HG02623 (cell line): ENCODE results near the gene MPC2.
"Not testable (repeated sequence)": the region's sequence is repeated elsewhere in the genome, so short reads cannot be mapped to it uniquely, and the experiment has no call there.

ENCODE experiments used
- ATAC-seq: cut with Tn5 transposase; IDR thresholded peaks from one replicate; pipeline ENCODE4 v1.9.1; 2021; ENCODE audit warnings: moderate library complexity; ENCODE audit not compliant: unreplicated experiment

The MPC2 gene

DNA sequence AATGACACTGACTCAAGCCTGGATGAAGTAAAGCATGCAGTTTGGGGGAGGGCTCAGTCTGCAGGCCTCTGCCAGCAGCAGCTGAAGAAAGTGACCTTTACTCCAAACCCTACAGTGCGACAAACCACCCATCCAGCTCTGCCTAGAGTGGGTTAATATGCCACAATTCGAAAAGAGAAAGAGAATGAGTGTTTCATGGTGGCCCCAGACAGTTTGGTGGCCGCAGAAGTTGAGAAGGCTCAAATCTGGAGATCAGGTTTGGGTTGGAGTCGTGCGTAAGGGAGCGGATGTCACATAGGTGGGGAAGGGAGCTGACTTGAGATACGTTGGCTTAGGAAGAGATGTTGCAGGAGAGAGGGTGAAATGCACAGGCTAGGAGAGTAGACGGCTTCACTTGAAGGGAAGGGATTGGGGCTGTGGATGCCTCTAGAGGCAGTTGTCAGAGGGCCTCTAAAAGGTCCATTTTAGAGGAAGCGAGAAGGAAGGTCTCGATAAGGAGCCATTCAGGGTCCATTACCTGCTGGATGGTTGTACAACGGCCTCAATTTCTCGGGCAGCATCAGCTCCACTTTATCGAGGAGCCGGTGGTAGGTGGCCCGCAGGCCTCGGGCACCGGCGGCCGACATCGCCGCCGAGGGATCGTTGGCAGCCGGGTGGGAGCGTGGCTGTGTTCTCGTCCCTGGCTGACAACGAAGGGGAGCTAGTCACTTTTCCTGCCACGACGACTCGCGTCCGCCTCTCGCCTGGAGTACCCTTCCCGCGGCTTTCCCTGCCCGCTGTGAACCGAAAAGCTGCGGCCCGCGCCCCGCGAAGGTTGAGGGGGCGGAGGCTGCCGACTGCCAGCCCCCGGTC is 1.4 kb downstream of the MPC2 start:
- peak; percentile 2 for ATAC-seq

DNA sequence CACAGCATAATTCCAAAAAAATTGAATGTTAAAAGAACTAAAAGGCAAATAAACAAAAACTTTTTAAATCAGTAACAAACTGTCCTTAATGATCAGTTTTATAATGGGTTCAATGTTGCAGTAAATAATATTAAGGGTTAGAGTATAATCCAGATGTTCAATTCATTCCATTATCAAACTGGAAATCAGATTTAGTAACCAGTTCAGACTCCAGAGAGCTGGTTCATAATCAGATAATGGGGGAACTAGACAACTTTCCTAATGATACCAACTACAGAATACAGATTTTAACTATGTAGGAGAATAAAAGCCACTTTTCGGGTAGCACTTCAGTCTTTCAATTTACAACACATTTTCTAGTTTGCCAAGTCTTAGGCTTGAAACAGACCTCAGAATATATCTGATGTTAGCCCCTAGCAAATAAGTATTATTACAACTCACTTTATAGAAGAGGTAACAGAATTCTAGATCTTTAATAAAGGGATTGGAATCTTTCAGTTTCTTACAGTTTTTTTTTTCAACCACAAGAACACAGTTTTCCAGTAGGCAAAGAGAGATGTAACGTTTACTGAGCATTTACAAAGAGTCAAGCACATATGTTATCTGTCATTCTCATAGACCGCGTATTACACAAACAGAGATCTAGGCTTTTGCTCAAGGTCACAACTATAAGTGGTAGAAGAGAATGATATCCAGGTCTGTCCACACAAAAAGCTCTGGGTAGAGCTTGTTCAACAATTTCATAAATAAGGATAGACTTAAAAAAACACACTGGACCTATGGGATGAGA is 2.3 kb downstream of the MPC2 start:
- ATAC-seq = no peak

DNA sequence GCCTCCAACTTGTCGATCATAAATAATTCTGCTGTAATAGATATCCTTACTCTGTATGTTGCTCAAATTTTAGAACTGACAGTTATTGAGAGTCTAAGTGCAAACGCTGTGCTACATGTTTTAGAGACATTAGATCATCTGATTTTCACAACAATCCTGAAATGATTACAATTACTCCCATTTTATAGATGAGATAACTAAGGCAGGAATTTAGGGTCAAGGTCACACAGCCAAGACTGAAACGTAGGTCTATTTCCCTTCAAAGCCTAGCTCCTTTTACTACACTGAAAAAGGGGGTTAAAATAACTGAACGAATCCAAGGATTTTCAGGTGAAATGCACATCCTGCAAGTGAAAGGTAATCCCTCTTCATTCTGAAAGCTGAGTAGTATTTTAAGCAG is 3.1 kb downstream of the MPC2 start:
- ATAC-seq = no peak

DNA sequence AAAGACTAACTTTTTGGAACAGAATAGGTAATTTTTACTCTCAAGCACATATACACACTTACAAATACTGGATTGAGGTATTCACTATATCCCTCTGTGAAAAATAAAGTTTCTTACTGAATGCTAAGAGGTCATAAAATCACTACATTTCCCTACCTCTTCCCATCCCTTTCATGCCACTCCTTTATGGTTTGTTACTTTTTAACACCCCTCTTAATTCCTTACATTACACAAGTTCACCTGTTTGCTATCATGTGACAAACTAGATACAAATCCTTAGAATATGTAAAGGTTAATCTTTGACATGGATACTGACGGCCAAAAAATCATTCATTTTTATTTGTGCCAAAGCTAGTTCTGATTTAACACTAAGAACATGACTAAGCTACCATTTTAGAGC is 7.1 kb downstream of the MPC2 start:
- no peak for ATAC-seq

DNA sequence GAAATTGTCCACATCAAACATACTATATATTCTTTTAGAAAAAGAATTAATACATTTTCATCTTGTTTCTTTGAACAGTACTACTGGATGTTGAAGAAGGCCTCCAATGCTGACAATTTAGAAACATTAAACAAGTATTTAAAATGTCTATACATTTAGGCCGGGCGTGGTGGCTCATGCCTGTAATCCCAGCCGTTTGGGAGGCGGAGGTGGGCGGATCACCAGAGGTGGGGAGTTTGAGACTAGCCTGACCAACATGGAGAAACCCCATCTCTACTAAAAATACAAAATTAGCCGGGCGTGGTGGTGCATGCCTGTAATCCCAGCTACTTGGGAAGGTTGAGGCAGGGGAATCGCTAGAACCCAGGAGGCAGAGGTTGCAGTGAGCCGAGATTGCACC is 8.0 kb downstream of the MPC2 start:
- not testable (repeated sequence) for ATAC-seq

DNA sequence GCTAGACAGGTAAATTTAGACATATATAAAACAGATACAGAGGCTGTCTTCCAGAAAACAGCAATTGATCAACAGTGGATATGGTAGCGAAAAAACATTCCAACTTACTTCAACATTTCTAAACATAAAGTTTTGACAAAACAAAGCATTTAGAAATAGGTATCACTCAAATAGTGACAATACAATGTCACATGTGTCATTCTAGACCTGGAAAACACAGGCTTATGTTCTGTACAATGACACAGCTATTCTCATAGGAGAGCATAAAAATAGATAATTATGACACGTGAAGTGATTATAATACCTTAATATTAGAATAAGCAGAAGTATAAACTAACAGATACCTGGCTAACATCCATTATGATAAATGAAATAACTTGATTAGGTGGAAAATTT is 8.4 kb downstream of the MPC2 start:
- ATAC-seq = no peak

DNA sequence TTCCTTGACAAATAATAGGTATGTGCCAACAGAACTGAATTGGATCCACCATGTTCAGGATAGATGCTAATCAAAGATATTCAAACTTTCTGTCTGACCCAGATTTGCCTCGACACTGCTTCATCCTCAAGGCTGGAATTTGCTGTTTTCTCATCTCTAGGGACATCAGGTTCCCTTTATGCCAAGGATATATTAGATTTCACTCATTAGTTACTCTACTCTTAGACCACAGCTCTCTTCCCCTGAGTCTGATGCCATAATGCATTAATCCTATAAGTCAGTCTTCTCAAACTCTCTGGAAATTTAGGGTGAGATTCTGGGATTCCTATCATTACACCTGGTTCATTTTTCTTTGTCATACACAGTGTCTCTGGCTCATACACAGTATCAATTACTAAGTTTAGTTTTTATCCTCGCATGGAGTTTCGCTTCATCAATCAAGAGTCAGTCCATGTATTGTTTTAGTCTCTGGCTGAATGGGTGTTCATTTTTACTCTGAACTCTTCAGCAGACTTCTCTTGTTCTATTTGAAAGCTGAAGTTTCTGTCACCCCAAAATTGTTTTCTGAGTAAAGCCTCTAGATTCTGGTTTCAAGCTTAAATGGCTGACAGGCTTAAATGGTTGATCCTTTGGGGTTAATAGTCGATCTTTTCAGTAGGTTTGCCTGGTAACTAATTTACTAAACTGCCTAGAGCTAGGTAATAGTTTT is 9.7 kb downstream of the MPC2 start:
- ATAC-seq = no peak

DNA sequence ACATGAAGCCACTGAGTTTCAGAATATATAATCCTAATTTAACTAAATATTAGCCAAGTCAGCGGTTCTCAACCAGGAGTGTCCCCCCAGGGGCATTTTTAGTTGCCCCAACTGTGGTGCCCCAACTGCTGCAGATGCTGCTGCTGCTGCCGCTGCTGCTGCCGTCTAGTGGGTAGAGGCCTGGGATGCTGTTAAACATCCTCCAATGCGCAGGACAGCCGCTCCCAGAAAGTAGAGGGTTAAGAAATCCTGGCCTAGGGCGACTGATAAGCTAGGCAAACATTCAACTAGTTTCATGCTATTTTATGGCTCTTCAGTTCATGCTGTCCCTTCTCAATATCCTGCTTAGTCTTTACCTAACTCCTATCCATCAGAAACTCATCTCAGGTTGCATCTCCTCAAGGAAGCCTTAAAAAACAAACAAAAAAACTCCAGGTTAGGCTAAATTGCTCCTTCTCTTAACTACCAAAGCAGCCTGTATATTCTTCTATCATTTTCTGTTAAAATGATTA is 10.3 kb downstream of the MPC2 start:
- ATAC-seq = no peak

DNA sequence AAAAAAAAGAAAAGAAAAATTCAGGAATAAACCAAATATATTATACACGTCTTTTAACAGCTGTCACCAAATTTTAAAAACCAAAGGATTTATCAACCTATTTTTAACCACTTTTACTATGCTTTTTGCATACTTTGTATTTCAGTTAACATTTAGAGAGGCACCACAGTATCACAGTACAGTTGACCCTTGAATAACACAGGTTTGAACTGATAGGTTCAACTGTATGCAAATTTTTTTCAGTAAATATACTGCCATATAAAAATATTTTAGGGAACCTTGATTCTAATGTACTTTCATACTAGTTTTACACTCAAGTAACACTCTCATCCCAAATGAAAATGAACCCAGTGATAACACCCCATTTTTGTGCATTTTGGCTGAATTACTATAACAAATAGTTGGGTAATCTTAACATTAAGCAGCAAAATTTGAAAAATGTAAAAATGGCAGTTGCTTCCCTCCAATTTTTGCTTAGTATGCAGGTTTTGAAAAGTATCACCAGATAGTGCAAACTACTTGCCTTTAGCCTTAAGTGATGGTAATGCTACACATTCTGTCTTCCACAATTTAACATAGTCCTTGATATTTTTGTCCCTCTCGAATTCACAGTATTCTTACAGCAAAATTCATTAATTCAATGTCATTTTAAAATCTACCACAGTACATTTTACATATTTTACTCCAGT is 12.2 kb downstream of the MPC2 start:
- no peak for ATAC-seq

DNA sequence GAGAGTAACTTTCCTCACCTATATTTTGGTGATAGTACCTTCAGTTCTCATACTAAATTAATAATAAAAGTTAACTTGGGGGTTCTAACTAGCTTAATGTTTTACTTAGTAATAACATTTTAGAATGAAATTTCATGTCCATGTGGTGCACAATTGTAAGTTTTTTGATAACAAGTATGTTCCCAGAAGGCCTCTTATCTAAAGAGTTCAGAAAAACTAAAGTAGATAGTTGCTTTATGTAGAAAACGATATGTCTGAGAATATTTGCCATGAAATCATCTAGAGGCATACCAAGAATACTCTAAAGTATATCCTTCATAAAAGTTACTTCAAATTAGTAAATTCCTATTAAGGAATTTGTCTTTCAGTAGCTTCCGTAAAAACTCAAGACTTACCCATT is 12.8 kb downstream of the MPC2 start:
- no peak for ATAC-seq

DNA sequence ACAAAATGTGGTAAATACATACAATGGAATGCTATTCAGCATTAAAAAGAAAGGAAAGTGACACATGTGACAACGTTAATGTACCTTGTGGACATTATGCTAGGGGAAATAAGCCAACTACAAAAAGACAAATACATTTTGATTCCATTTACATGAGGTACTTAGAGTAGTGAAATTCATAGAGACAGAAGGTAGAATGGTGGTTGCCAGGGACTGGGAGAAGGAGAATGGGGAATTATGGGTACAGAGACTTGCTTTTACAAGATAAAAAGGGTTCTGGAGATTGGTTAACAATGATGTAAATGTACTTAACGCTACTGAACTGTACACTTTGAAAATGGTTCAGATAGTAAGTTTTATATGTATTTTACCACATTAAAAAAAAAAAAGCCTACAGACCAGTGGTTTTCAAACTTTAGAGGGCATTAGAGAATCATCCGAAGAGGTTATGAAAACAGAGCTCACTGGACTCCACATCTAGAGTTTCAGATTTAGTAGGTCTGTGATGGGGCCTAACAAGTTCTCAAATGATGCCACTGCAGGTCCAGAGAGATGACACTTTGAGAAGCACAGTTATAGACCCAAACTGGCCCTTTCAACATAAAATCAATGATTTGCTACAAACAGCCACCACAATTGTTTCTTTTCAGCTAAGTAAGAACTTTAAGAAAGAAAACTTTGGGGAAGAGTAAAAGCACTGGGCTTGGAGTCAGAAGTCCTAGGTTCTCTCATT is 13.4 kb downstream of the MPC2 start:
- ATAC-seq = peak; percentile 42

DNA sequence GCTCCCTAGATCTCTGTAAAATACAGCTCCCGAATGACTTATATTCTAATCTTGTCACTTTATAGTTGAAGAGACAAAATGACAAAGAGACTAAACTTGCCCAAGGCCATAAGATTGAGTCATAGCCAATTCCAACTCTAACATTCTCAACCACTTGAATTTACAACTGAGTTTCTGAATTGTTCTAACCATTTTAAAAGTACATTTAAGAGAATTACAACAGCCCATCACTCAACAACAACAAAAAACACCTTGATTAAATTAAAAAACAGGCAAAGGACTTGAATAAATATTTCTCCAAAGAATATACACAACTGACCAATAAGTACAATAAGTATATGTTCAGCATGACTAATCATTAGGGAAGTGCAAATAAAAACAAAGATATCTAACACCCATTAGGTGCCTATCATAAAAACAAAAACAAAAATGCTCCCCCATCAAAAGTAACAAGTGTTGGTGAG is 14.2 kb downstream of the MPC2 start:
- no peak for ATAC-seq

DNA sequence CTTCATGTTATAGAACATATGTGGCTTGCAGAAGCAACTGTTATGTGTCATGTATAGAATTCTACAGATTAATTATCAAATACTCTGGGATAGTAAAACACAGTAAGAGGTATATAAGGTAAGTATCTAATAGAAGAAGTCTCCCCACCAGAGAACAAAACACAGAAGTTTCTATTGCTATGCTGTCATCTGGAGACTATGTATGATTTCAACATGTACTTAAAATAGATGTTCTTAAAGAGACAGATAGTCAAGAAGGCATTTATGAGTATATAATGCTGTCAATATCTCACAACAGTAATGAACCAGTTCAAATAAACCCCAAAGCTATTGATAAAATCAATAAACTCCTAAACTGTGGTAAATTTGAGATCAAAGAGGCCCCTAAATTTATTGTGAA is 14.8 kb downstream of the MPC2 start:
- ATAC-seq = no peak

DNA sequence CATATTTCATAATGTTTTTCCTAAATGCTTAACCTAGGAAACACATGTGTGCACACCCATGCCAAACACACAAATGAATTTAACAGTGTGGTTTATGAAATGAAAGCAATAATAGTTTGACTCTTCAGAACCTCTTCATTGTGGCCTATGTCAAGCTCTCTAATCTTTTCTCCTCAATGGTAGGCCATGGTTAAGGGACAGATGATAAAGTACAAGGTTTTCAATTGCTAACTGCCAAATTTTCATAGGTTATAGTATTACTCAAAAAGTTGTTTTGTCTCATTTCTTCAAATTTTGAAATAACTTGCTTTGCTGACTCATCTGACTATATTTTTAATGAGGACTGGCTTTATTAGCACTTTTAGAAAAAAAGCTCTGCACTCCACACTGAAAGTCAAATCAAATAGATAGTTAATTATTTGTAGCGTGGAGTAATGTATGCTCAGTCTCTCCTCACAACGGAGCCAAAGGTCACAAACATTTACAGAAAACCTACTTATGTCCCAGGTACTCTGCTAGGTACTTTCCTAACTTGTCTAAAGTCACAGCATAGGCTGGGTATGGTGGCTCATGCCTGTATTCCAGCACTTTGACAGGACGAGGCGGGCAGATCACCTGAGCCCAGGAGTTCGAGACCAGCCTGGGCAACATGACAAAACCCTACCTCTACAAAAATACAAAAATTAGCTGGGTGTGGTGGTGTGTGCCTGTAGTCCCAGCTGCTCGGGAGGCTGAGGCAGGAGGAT is 19.9 kb downstream of the MPC2 start:
- no peak for ATAC-seq

DNA sequence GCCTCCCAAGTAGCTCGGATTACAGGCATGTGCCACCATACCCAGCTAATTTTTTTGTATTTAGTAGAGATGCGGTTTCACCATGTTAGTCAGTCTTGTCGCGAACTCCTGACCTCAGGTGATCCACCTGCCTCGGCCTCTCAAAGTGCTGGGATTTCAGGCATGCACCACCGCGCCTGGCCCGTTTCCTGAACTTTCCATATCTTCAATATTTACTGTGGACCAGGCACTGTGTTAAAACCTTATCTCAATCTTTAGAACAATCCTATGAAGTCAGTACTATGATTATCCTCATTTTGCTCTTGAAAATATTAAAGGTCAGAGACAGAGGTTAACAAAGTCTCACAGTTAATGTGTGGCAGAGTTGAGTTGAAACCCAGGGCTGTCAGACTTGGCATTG is 21.3 kb downstream of the MPC2 start:
- ATAC-seq = no peak

DNA sequence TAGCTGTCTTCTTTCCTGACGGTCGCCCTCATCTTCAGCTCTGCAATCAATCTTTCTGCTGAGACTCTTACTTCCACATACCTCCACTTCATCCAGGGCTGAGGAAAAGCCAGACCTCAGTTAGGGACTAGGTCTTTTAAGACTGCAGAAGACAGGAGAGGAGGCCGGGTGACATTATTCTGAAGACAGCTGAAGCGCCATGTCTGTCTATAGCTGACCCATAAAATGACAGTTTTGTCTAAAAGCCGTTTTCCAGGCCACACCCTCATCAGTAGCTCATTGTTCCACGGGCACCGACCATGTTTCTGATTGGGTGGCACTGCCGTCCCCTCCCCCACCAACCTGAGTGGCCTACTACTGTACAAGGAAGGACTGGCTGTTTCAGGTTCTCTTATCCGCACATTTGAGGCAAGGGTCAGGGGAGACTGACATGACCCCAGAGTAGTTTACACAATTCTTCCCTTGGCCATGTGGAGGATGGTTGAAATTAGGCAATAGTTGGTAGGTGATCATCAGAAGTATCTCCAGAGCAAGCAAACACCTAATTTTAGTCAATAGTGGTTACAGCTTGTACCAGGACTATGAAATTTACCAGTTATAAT is 22.9 kb downstream of the MPC2 start, which contains the start of gene ADCY10:
ADCY10 (minus strand) TSS at position 240 of the 602 bp plus-strand sequence. CDS start 8,994 bp downstream, outside the sequence.
- ATAC-seq = no peak

DNA sequence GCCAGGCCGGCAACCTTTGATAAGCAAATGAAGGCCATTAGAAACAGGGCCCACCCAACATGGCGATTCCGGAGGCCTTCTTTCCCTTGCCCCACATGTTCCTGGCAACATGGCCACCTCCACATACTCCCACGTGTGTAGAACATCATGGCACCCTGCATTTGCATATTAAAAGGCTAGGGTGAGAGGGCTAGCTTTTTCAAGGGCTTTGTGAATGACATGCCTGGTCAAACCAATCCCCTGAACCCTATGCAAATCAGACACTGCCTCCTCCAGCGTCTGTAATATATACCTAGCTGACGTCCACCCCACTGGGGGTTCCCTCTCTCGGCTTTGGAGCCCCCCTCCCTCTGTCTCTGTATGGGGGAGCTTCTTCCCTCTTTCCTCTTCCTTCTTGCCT is 24.6 kb downstream of the MPC2 start:
- no peak for ATAC-seq

DNA sequence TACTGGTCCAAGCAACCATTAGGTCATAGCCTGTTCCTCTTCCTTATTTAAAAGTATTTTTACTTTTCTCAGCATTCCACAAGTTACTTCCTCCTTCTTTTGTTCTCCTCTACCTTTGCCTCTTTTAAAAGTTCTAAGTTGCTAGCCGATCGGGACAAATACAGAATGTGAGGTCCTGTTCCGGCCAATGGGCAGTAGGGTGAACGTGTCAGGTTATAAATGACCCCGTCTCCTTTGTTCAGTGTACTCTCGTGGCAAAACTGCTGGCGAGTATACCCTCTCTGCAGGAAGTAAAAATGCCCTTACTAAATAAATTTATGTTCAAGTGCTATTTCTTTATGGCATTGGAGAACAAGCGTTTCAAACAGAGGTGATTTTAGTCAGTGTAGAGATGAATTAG is 25.5 kb downstream of the MPC2 start:
- no peak for ATAC-seq

DNA sequence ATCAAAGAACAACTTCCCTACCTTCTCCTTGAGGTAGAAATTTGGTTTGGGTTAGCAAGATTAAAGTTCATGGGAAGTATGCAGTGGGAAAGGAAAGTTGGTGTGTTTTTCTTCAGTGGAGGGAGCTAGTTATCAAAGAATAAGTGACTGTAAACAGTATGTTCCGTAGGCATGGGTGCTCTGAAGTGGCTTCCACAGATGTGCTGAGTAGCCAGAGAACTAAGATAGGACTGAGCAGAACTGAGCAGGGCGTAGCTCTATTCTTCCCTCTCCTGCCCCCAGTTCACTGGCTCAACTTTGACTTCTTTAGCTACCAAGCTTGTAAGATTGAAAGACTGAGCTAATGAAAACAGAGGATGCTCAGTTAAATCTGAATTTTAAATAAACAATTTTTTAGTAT is 26.3 kb downstream of the MPC2 start:
- no peak for ATAC-seq
